Endothelial cell of umbilical vein (primary cell): ENCODE results near the gene B3GALT5. TPM values are rescaled to one million over a fixed set of nuclear protein-coding genes. Genes with fewer than 3 reads are reported as not detected.

Experiments
- BruUV-seq: library from RNA; stranded (reverse); fragments of 400-500 nt; replicated peaks from 2 replicates; lab custom pipeline; 2021; lab: Mats Ljungman, UMichigan
- CTCF ChIA-PET: fragments of 300-600, 350-600 bp; sonication (Branson Sonifier 250); formaldehyde crosslinking; loops from one replicate; lab custom pipeline; 2021; ENCODE audit warnings: antibody characterized with exemption, inconsistent platforms; lab: Charles Lee
- POLR2A ChIA-PET: fragments of 300-600, 350-600 bp; sonication (Branson Sonifier 250); formaldehyde crosslinking; loops from one replicate; lab custom pipeline; 2021; ENCODE audit warnings: antibody characterized with exemption, inconsistent platforms; lab: Charles Lee
- DNase-seq: peaks from one replicate; pipeline ENCODE4 v3.0.0-alpha.2; 2011; ENCODE audit warnings: low read depth, low spot score
- FAIRE-seq: peaks from 2 replicates; lab custom pipeline; 2011; peaks lifted over from hg19 to GRCh38; lab: Jason Lieb, UNC
- H2AFZ ChIP-seq: 2 replicates; pipeline ENCODE4 v1.6.0; 2012; ENCODE audit warnings: low read depth, low read length, control low read depth, inconsistent platforms
- H3K27ac ChIP-seq: 2 replicates; pipeline ENCODE4 v1.5.1; 2011; ENCODE audit warnings: low read depth, mild to moderate bottlenecking, control low read depth, low read length, moderate library complexity; ENCODE audit not compliant: insufficient read depth
- H3K27me3 ChIP-seq, 2 experiments: 2 replicates each; pipeline versions ENCODE4 v1.6.0 to v1.6.1; 2011; ENCODE audit warnings: low read length in 2 of 2, mixed read lengths in 1 of 2; ENCODE audit not compliant: control insufficient read depth in 2 of 2, insufficient read depth in 2 of 2
- H3K36me3 ChIP-seq, 2 experiments: 2 replicates in 1 of 2; 3 replicates in 1 of 2; pipeline ENCODE4 v1.5.1; 2011; ENCODE audit warnings: low read length in 2 of 2, mild to moderate bottlenecking in 1 of 2, moderate library complexity in 1 of 2; ENCODE audit not compliant: control insufficient read depth in 2 of 2, insufficient read depth in 2 of 2; ENCODE audit errors: extremely low read depth in 1 of 2
- H3K4me1 ChIP-seq: 3 replicates; pipeline ENCODE4 v1.5.1; 2011; ENCODE audit warnings: mild to moderate bottlenecking, low read length; ENCODE audit not compliant: control insufficient read depth, insufficient read depth; ENCODE audit errors: extremely low read depth
- H3K4me2 ChIP-seq: 2 replicates; pipeline ENCODE4 v1.6.1; 2011; ENCODE audit warnings: low read length, control low read depth, mixed read lengths; ENCODE audit not compliant: insufficient read depth
- H3K4me3 ChIP-seq, 3 experiments: fragments of 200-600 bp in 1 of 3; sonication (generic), shearing (Covaris generic) in 1 of 3; replicated peaks in 1 of 3; 2 replicates each; pipeline ENCODE4 v1.5.1; 2011 to 2016; ENCODE audit warnings: control low read depth in 3 of 3, low read length in 3 of 3, mild to moderate bottlenecking in 2 of 3, inconsistent platforms in 1 of 3, low read depth in 1 of 3, moderate library complexity in 1 of 3; ENCODE audit not compliant: insufficient read depth in 1 of 3
- H3K79me2 ChIP-seq: 2 replicates; pipeline ENCODE4 v1.6.0; 2012; ENCODE audit warnings: low read length, inconsistent platforms; ENCODE audit not compliant: control insufficient read depth, insufficient read depth
- H3K9ac ChIP-seq: replicated peaks from 2 replicates; pipeline ENCODE3; 2011; ENCODE audit warnings: low read length, control low read depth; ENCODE audit not compliant: insufficient read depth; ENCODE audit errors: extremely low read depth
- H3K9me1 ChIP-seq: replicated peaks from 3 replicates; pipeline ENCODE4 v1.6.0; 2011; ENCODE audit warnings: mild to moderate bottlenecking, low read length; ENCODE audit not compliant: control insufficient read depth, insufficient read depth; ENCODE audit errors: extremely low read depth
- H3K9me3 ChIP-seq: replicated peaks from 2 replicates; pipeline ENCODE4 v1.5.1; 2012; ENCODE audit warnings: low read length, inconsistent platforms; ENCODE audit not compliant: control insufficient read depth, insufficient read depth
- H4K20me1 ChIP-seq: replicated peaks from 2 replicates; pipeline ENCODE3; 2011; ENCODE audit warnings: mild to moderate bottlenecking, low read length; ENCODE audit not compliant: control insufficient read depth, insufficient read depth; ENCODE audit errors: extremely low read depth
- CTCF ChIP-seq, 2 donors: IDR thresholded peaks; 1 replicate in 1 of 2; 2 replicates in 1 of 2; pipeline ENCODE4 v1.5.1; 2011; ENCODE audit warnings: low read length in 2 of 2, mild to moderate bottlenecking in 2 of 2, moderate library complexity in 2 of 2, control low read depth in 1 of 2, inconsistent platforms in 1 of 2, low read depth in 1 of 2; ENCODE audit not compliant: insufficient read depth in 1 of 2; ENCODE audit errors: extremely low read depth in 1 of 2
- EZH2 ChIP-seq: IDR thresholded peaks from 2 replicates; pipeline ENCODE4 v1.6.1; 2012; ENCODE audit warnings: borderline replicate concordance, low read depth, mild to moderate bottlenecking, moderate library complexity, low read length, inconsistent platforms; ENCODE audit not compliant: severe bottlenecking
- FOS ChIP-seq: IDR thresholded peaks from 2 replicates; pipeline ENCODE4 v1.6.1; 2011; ENCODE audit warnings: mild to moderate bottlenecking, low read length, moderate library complexity, borderline replicate concordance; ENCODE audit not compliant: insufficient read depth
- GATA2 ChIP-seq: IDR thresholded peaks from 2 replicates; pipeline ENCODE4 v1.7.0; 2011; ENCODE audit warnings: low read depth, mild to moderate bottlenecking, moderate library complexity, mixed read lengths, low read length; ENCODE audit not compliant: insufficient read length, insufficient read depth
- JUN ChIP-seq: IDR thresholded peaks from 2 replicates; pipeline ENCODE4 v1.6.1; 2011; ENCODE audit warnings: borderline replicate concordance, low read depth; ENCODE audit not compliant: insufficient read length, insufficient read depth
- MAX ChIP-seq: IDR thresholded peaks from 2 replicates; pipeline ENCODE4 v1.6.1; 2011; ENCODE audit not compliant: insufficient read depth, insufficient read length
- MYC ChIP-seq: IDR thresholded peaks from one replicate; pipeline ENCODE4 v1.6.1; 2011; ENCODE audit warnings: mild to moderate bottlenecking, low read depth, low read length
- POLR2A ChIP-seq: IDR thresholded peaks from 2 replicates; pipeline ENCODE4 v1.6.1; 2012; ENCODE audit warnings: low read depth, mild to moderate bottlenecking, control low read depth, low read length
- POLR2AphosphoS5 ChIP-seq: IDR thresholded peaks from 2 replicates; pipeline ENCODE4 v1.6.1; 2012; ENCODE audit warnings: low read depth, mild to moderate bottlenecking, control low read depth, low read length, moderate library complexity; ENCODE audit not compliant: insufficient read depth
- dilution Hi-C: fragments of 300-500 bp; cut with MboI; formaldehyde crosslinking; loops from one replicate; pipeline ENCODE4 v1.15.0; 2019; ENCODE audit warnings: low sequenced_read_pairs; ENCODE audit not compliant: extremely low pct_ligation_motif_present
- intact Hi-C: fragments of 100-400 bp; cut with micrococcal nuclease; formaldehyde crosslinking; loops from one replicate; pipeline ENCODE4 v1.10.0; 2022
- polyA plus RNA-seq, 4 experiments: library from polyadenylated mRNA; depleted of rRNA in 3 of 4; stranded (reverse) in 3 of 4; unstranded in 1 of 4; fragments of >200 nt; gene quantifications; 2 replicates each; pipeline versions ENCODE4 v1.2.1 to v1.2.3, GENCODE V29; 2011 to 2012; ENCODE audit warnings: missing spikeins in 1 of 4
- total RNA-seq: library from RNA; stranded (reverse); gene quantifications from 2 replicates; pipeline ENCODE4 v1.2.3, GENCODE V29; 2021

B3GALT5 gene
- total and polyA plus RNA-seq, 2 donors (not counting 3 experiments of a cell fraction or from before 2014, with no cell fraction given) = 0.04 TPM; not detected in 1

- Histone ChIP-seq H4K20me1 (no peaks in the 10 kb centered on the region), H3K27me3 (no peaks in the 10 kb centered on the region), H3K4me2 (no peak overlapping the region), H3K9ac (no peak overlapping the region), H3K4me1 (no peaks in the 10 kb centered on the region), H2AFZ (no peak overlapping the region), H3K27ac (no peak overlapping the region), H3K9me1 (no peaks in the 10 kb centered on the region), H3K9me3 (no peaks in the 10 kb centered on the region), H3K36me3 (no peaks in the 10 kb centered on the region), H3K79me2 (no peaks in the 10 kb centered on the region), H3K4me3 (no peak overlapping the region)
- no TSS peak for BruUV-seq
- FAIRE-seq (no peak), DNase-seq (no peak)
- intact Hi-C loops = no loop called here
- ChIA-PET CTCF (no interaction called here), POLR2A (no interaction called here)
- TF ChIP-seq GATA2 = no peak
- dilution Hi-C loops = no loop called here
These were observed 24.6 kb downstream of the B3GALT5 start for GRCh38 chr21:39637197-39637970.

GRCh38 chr21:39637971-39638240 is 25.2 kb downstream of the B3GALT5 start:
- no peak for TF ChIP-seq FOS
- TF ChIP-seq MYC = no peak
- TF ChIP-seq GATA2 = no peak
- no peak for TF ChIP-seq CTCF (IDR thresholded peaks at IDR 0.05; ENCODE audit: extremely low read depth in 1 of 2, insufficient read depth in 1 of 2, low read depth in 1 of 2, low read length in 2 of 2)
- no peak for TF ChIP-seq MAX
- no peak for TF ChIP-seq EZH2
- no peak for TF ChIP-seq POLR2A
- no peak for TF ChIP-seq JUN
- TF ChIP-seq POLR2AphosphoS5 = no peak
- no peak overlapping the region for H3K4me3 ChIP-seq
- no peaks in the 10 kb centered on the region for H3K79me2 ChIP-seq
- no peaks in the 10 kb centered on the region for H3K4me1 ChIP-seq
- no peak overlapping the region for H3K4me2 ChIP-seq
- no peak overlapping the region for H3K9ac ChIP-seq
- H3K9me1 ChIP-seq = no peaks in the 10 kb centered on the region
- FAIRE-seq (no peak), DNase-seq (no peak)
- no peak overlapping the region for H2AFZ ChIP-seq
- H3K27me3 ChIP-seq = no peaks in the 10 kb centered on the region
- no peaks in the 10 kb centered on the region for H4K20me1 ChIP-seq
- ChIA-PET POLR2A (no interaction called here), CTCF (no interaction called here)
- H3K27ac ChIP-seq = no peak overlapping the region
- H3K9me3 ChIP-seq = no peaks in the 10 kb centered on the region
- BruUV-seq = no TSS peak
- intact Hi-C loops (no loop called here), dilution Hi-C loops (no loop called here)
- H3K36me3 ChIP-seq = no peaks in the 10 kb centered on the region
